ENCODE data around the gene OR1F1. TPM values are rescaled to one million over a fixed set of nuclear protein-coding genes. Genes with fewer than 3 reads are reported as not detected.
"Not testable (repeated sequence)": the region's sequence is repeated elsewhere in the genome, so short reads cannot be mapped to it uniquely, and the experiment has no call there.

The OR1F1 gene
- total RNA-seq, 4 donors from 2014 or later = not detected

DNA sequence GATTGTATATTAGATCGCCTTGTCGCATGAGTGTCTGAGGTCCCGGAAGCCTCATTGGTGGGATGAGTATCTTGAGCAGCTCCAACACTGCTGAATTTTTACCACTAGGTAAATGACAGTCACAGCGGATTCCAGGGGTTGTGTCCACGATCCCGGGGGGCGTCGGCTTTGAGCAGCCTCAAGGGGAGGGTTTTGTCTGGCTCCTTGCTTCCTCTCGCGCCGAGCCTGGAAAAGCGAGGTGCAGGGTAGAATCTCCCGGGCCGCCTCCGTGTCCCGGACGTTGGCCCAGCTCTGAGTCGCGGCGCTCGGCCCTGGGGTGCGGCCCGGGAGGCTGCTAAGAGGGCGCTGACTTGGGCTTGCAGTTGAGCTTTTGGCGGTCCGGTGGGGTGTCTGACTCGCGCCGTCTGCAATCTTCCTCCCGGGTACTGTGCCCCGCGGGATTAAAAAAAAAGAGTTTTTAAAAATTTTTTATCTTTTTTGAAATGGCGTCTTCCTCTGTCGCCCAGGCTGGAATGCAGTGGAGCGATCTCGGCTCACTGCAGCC is 4.5 kb downstream of the OR1F1 start:
- H3K4me3 ChIP-seq = no peak overlapping the region
- no peaks in the 10 kb centered on the region for H3K36me3 ChIP-seq
- WGBS = 26% methylated on average over 36 of the region's 36 CpGs
- no peak for DNase-seq (ENCODE audit: extremely low spot score)
- intact Hi-C loops (cut with DNase I) = no loop called here
- TF ChIP-seq EP300 (IDR thresholded peaks at IDR 0.05) (no peak), POLR2A (IDR thresholded peaks at IDR 0.05; ENCODE audit: low read depth) (no peak), POLR2AphosphoS5 (IDR thresholded peaks at IDR 0.05) (no peak)
- TF ChIP-seq, protein P1, sequence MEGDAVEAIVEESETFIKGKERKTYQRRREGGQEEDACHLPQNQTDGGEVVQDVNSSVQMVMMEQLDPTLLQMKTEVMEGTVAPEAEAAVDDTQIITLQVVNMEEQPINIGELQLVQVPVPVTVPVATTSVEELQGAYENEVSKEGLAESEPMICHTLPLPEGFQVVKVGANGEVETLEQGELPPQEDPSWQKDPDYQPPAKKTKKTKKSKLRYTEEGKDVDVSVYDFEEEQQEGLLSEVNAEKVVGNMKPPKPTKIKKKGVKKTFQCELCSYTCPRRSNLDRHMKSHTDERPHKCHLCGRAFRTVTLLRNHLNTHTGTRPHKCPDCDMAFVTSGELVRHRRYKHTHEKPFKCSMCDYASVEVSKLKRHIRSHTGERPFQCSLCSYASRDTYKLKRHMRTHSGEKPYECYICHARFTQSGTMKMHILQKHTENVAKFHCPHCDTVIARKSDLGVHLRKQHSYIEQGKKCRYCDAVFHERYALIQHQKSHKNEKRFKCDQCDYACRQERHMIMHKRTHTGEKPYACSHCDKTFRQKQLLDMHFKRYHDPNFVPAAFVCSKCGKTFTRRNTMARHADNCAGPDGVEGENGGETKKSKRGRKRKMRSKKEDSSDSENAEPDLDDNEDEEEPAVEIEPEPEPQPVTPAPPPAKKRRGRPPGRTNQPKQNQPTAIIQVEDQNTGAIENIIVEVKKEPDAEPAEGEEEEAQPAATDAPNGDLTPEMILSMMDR (IDR thresholded peaks at IDR 0.05) = no peak
- H3K4me1 ChIP-seq = peaks cover 9 to 34% (median 21%) of the 10 kb centered on the region in 4 donors
- no peak overlapping the region for H3K27ac ChIP-seq (replicated peaks in 1 of 4)
- peaks cover 5 to 98% (median 85%) of the 10 kb centered on the region in 4 donors for H3K27me3 ChIP-seq
- no peaks in the 10 kb centered on the region for H3K9me3 ChIP-seq

GRCh38 chr16:3193221-3194212 is 5.5 kb downstream of the OR1F1 start:
- DNase-seq (ENCODE audit: extremely low spot score) = no peak
- intact Hi-C loops (cut with DNase I) = no loop called here
- H3K27me3 ChIP-seq = peaks cover 5 to 95% (median 77%) of the 10 kb centered on the region in 4 donors
- TF ChIP-seq POLR2A (IDR thresholded peaks at IDR 0.05; ENCODE audit: low read depth) (no peak), POLR2AphosphoS5 (IDR thresholded peaks at IDR 0.05) (no peak), EP300 (IDR thresholded peaks at IDR 0.05) (no peak)
- TF ChIP-seq, protein P1 (IDR thresholded peaks at IDR 0.05) = no peak
- no peaks in the 10 kb centered on the region for H3K36me3 ChIP-seq
- H3K9me3 ChIP-seq = no peaks in the 10 kb centered on the region
- no peak overlapping the region for H3K4me3 ChIP-seq
- 59% methylated on average over 41 of the region's 49 CpGs for WGBS
- H3K27ac ChIP-seq (replicated peaks in 1 of 4) = no peak overlapping the region
- H3K4me1 ChIP-seq = peaks cover 9 to 29% (median 16%) of the 10 kb centered on the region in 4 donors

DNA sequence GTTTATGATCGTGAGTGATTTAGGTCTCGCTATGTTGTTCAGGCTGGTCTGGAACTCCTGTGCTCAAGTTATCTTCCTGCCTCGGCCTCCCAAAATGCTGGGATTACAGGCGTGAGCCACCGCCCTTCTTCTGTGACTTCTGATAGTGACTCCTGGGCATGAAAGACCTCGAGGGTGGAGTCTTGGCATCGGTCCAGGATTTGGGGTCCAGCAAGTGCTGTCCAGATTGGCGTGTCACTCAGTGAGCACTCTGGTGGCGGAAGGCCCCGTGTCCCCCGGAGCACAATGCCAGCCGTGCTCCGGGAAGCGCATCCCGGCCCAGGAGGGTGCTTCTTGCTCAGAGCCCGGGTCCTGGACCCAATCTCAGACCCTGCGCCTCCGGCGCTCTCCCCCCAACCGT is 6.8 kb downstream of the OR1F1 start:
- H3K27me3 ChIP-seq = peaks cover 5 to 89% (median 66%) of the 10 kb centered on the region in 4 donors

GRCh38 chr16:3195975-3196374 is 8.0 kb downstream of the OR1F1 start:
- H3K27ac ChIP-seq (replicated peaks in 1 of 4) = no peak overlapping the region
- no peaks in the 10 kb centered on the region for H3K9me3 ChIP-seq
- WGBS = 71% methylated on average over 9 of the region's 10 CpGs
- no peak overlapping the region for H3K4me3 ChIP-seq
- no peak for DNase-seq (ENCODE audit: extremely low spot score)
- H3K36me3 ChIP-seq = no peaks in the 10 kb centered on the region
- intact Hi-C loops (cut with DNase I) = no loop called here
- H3K4me1 ChIP-seq = peaks cover 0 to 11% (median 3%) of the 10 kb centered on the region in 4 donors
- TF ChIP-seq POLR2A (IDR thresholded peaks at IDR 0.05; ENCODE audit: low read depth) = no peak
- TF ChIP-seq, protein P1 (IDR thresholded peaks at IDR 0.05) = no peak
- TF ChIP-seq POLR2AphosphoS5 (IDR thresholded peaks at IDR 0.05) = no peak
- TF ChIP-seq EP300 (IDR thresholded peaks at IDR 0.05) = no peak
- peaks cover 0 to 87% (median 54%) of the 10 kb centered on the region in 4 donors for H3K27me3 ChIP-seq

More for the DNA sequence above, 6.8 kb downstream of the OR1F1 start:
- H3K27ac ChIP-seq (replicated peaks in 1 of 4) = no peak overlapping the region
- no peak overlapping the region for H3K4me3 ChIP-seq
- WGBS = 81% methylated on average over 20 of the region's 20 CpGs
- no peak for TF ChIP-seq POLR2AphosphoS5 (IDR thresholded peaks at IDR 0.05)
- no peak for TF ChIP-seq EP300 (IDR thresholded peaks at IDR 0.05)
- TF ChIP-seq POLR2A (IDR thresholded peaks at IDR 0.05; ENCODE audit: low read depth) = no peak
- TF ChIP-seq, protein P1 (IDR thresholded peaks at IDR 0.05) = no peak
- intact Hi-C loops (cut with DNase I) = no loop called here
- no peaks in the 10 kb centered on the region for H3K36me3 ChIP-seq
- peaks cover 0 to 16% (median 5%) of the 10 kb centered on the region in 4 donors for H3K4me1 ChIP-seq
- no peak for DNase-seq (ENCODE audit: extremely low spot score)
- no peaks in the 10 kb centered on the region for H3K9me3 ChIP-seq

GRCh38 chr16:3197694-3198333 is 9.8 kb downstream of the OR1F1 start:
- WGBS = 50% methylated on average over 3 of the region's 3 CpGs
- H3K4me1 ChIP-seq; DNase-seq (ENCODE audit: extremely low spot score); H3K27ac ChIP-seq (replicated peaks in 1 of 4); H3K36me3 ChIP-seq; H3K9me3 ChIP-seq; intact Hi-C loops (cut with DNase I); H3K4me3 ChIP-seq: not testable (repeated sequence)
- H3K27me3 ChIP-seq = peaks cover 0 to 69% (median 36%) of the 10 kb centered on the region in 4 donors

Data from esophagus muscularis mucosa (tissue), 4 donors.